Gastroesophageal sphincter (tissue), 3 donors: ENCODE measurements around the gene TPI1.

Experiments
- CTCF ChIP-seq, 4 experiments: fragments of 200-600 bp in 2 of 4; fragments of 450-650 bp in 2 of 4; sonication (generic) in 1 of 4; IDR thresholded peaks; one replicate each; pipeline ENCODE4 v1.5.1; 2017 to 2019; ENCODE audit warnings: antibody characterized with exemption in 4 of 4, mild to moderate bottlenecking in 2 of 4, moderate library complexity in 2 of 4
- EP300 ChIP-seq: sonication (generic); formaldehyde crosslinking; IDR thresholded peaks from one replicate; pipeline ENCODE4 v1.6.1; 2017; ENCODE audit warnings: antibody characterized with exemption, mild to moderate bottlenecking
- POLR2A ChIP-seq, 2 donors: fragments of 450-650 bp; IDR thresholded peaks; one replicate each; pipeline ENCODE4 v1.6.1; 2017; ENCODE audit warnings: antibody characterized with exemption in 2 of 2, mild to moderate bottlenecking in 2 of 2, moderate library complexity in 1 of 2
- POLR2AphosphoS5 ChIP-seq: sonication (generic); formaldehyde crosslinking; IDR thresholded peaks from one replicate; pipeline ENCODE4 v1.6.1; 2017; ENCODE audit warnings: antibody characterized with exemption

GRCh38 chr12:6833189-6833890 is 34.0 kb upstream of the TPI1 start:
- TF ChIP-seq CTCF (IDR thresholded peaks at IDR 0.05) (no peak), EP300 (no peak), POLR2A (IDR thresholded peaks at IDR 0.05) (no peak), POLR2AphosphoS5 (no peak)
